GM19025 (cell line): ENCODE results near the gene DIPK1A.
"Not testable (repeated sequence)": the region's sequence is repeated elsewhere in the genome, so short reads cannot be mapped to it uniquely, and the experiment has no call there.

Experiments
- ATAC-seq: cut with Tn5 transposase; IDR thresholded peaks from one replicate; pipeline ENCODE4 v1.9.1; 2021; ENCODE audit warnings: mild to moderate bottlenecking, low read depth, moderate library complexity; ENCODE audit not compliant: unreplicated experiment

The DIPK1A gene

DNA sequence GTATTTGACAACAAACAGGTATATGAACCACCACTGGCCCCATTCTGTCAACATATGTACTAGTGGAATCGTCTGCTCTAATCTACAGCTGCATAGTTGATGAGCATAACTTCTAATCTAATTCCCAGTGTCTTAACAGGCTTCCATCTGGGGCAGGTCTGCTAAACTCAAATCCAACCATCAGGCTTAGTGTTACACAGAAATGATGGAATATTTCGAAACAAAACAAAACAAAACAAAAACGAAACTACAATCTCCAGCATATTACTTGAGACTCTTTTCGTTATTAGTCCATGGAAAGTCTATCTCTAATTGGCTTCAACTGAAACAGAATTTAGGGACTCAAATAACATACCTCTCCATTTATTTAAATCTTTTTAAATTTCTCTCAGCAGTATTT lies 37.6 kb downstream of the DIPK1A start:
- ATAC-seq, result no peak

DNA sequence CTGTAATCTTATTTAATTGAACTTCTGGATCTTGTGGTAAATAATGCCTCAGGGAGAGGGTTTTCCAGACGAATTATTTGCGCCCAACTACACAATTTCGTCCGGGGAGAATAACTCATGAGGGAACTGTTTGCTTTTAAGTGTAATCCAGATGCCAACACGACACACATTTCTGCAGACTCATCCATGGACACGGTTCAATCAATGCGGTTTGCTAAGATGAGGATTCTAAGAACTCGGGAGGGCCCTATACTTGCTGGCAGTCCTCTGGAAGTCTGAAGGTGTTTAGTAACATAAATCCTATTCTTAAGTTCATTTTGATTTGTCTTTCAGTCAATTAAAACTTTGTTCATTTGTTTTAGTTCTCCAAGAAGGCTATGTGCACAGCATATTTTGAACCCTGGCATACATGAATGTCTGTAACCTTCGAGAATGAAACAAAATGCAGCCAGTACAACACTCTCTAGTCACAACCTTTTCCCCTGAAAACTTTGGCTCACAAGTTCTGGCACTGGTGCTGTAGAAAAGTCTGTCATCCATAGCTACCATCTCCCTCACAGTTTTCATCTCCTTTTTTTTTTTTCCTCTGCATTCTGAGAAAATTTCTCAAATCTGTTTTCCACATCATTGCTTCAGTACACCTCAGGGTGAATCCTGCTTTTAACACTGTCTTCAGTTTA lies 38.8 kb downstream of the DIPK1A start:
- no peak for ATAC-seq

- no peak for ATAC-seq
Measured at GRCh38 chr1:92921031-92922023, 39.9 kb downstream of the DIPK1A start.

- no peak for ATAC-seq
Measured at GRCh38 chr1:92916899-92917298, 44.4 kb downstream of the DIPK1A start.

- ATAC-seq, result no peak
Measured at GRCh38 chr1:92915547-92915946, 45.7 kb downstream of the DIPK1A start.

DNA sequence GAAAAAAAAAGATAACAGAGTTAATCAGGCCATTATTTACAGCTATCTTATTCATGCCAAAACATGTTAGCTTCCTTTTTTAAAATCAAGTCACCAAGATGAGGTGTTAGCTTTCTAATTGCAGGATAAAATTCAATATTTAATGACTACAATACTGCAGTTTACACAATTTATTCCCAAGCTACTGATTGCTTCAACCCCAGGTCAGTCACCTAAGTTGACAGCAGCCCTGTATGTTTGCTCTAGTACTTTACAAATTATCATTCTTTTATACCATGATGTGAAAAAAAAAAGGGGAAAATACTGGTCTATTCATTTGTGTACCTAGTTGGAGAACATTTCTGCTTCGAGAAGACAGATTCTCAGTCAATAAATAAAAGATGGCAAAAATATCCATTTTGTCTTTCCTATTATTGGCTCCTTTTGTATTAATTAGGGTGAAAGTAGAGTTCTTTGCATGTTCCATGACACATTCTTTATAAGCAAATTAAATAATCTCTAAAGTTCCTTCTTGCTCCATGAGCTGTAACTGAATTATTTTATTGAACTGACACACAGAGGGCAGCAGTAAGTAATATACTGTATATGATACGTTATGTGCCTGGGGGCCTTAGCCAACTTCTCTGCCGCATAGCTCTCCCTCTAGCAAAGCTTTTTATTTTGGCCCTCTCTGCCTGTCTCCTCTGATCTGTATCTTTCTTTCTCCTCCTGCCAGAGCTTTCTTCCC lies 48.0 kb downstream of the DIPK1A start:
- ATAC-seq, result no peak

- no peak for ATAC-seq
Measured at GRCh38 chr1:92910081-92910480, 51.2 kb downstream of the DIPK1A start.

GRCh38 chr1:92909321-92909720 lies 51.9 kb downstream of the DIPK1A start:
- no peak for ATAC-seq

DNA sequence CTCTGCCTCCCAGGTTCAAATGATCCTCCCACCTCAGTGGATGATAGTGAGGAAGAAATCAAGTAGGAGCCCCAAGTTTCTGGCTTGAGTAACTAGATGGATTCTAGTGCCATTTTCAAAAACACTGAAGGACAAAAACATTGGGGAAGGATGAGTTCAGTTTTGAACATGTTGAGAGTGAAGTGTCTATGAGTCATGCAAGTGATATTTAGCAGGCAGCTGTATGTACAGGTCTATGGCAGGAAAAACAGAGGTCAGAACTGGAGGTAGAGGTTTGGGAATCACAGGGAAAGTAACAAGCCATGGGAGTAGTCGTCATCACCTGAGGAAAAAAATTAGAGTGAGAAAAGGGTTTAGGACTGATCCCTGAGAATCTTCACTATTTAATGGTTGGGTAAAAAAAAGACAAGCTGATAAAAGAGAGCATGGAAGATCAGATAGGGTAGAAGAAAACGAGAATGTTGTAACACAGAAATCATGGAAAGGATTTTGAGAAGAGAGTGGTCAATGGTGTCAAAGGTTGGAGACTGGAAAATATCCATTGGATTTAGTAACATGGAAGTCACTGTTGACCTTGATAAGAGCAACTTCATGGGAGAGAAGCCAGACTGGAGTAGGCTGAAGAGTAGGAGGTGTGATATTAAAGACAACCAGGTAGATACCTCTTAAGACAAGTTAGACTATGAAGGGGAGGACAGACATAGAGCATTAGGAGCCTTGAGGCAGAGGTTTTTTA lies 53.1 kb downstream of the DIPK1A start:
- ATAC-seq, result no peak

- no peak for ATAC-seq
Measured at GRCh38 chr1:92903765-92904164, 57.5 kb downstream of the DIPK1A start.

GRCh38 chr1:92902406-92902744 lies 58.9 kb downstream of the DIPK1A start:
- no peak for ATAC-seq

DNA sequence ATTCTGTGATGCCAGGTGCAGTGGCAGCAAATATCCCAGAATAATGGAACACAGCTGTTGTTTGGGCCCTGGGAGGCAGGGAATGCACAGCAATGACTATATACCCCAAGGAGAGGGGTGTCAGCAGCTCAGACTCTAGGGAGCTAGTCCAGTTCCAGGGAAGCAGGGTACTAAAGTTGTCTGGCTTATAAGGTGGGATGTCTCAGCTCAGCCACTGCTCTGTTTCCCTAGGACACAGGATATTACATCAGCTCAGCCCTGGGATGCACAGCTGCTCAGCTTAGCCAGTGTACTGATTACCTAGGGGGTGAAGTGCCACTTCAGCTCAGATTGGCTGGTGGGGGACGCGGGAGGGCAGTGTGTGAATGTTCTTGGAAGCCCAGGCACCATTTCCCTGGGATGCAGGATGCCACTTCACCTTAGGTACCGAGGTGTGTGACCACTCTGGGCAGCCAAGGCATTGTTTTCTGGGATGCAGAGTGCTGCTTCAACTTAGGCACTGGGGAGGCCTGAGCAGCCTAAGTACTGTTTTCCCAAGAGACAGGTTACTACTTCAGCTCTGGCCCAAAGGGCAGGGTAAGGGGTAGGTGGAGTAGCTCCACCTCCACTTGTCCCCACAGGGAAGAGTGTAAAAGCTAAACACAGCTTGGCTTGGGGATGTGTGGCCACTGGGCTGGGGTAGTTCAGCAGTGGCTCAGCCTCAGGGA lies 59.4 kb downstream of the DIPK1A start:
- ATAC-seq, result no peak

DNA sequence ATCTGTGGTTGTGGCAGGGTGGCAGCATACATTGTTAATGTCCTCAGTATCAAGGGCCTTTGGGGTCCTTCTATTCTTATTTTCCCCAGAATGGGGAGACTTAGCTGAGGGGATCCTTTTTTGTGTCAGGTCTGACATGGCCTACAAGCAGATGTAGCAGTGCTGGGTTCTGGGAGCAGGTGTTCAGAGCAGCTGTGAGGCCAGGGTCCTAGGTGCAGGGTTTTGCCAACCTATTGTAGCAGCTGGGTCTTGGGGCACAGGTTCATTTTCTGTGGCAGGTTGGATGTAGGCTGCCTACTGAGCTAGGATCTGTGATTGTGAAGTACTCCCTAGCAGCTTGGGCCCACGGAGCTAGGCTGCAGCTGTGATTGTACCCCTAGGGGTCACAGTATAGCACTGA lies 60.1 kb downstream of the DIPK1A start:
- no peak for ATAC-seq

DNA sequence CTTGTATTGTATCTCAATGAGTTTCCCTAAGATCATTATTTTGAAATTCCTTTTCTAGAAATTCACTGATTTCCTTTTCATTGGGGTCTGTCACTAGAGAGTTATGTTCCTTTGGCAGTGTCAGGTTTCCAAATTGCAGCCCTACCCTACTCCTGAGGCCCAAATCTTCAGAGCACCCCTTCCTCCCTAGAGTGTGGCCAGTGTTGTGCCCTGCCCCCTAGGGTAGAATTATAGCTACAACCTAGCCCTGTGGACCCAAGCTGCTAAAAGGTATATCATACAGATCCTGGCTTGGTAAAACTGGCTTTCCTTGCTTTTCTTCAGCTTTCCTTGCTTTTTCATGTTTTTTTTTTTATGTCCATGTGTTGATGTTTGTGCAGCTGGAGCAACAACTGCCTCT lies 60.7 kb downstream of the DIPK1A start:
- no peak for ATAC-seq

GRCh38 chr1:92899780-92900179 lies 61.5 kb downstream of the DIPK1A start:
- ATAC-seq, result no peak

DNA sequence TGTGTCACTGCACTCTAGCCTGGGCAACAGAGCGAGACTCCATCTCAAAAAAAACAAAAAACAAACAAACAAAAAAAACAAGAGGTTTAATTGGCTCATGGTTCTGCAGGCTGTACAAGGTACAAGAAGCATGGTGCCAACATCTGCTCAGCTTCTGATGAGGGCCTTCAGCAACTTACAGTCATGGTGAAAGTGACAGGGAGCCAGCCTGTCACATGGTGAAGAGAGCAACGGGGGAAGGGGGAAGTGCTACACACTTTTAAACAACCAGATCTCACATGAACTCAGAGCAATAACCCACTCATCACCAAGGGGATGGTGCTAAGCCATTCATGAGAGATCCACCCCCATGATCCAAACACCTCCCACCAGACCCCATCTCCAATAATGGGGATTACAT lies 63.2 kb downstream of the DIPK1A start:
- not testable (repeated sequence) for ATAC-seq

DNA sequence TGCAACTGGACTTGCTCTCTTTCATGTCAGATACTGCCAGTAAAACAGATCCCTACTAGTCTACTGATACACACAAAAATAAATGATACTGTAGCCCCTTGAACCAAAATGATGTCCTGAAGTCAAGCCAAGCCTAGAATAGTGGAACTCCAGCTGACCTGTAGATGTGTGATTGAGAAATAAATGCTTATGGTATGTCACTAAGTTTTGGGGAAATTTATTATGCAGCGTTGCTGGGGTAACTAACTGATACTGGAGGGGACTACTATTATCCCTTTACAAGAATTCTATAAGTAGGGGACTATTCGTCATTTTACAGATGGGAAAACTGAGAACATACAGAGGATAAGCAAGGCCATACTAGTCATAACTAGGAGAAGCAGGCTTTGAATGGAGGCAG lies 73.8 kb downstream of the DIPK1A start:
- no peak for ATAC-seq

- no peak for ATAC-seq
Measured at GRCh38 chr1:92886886-92887419, 74.3 kb downstream of the DIPK1A start.

DNA sequence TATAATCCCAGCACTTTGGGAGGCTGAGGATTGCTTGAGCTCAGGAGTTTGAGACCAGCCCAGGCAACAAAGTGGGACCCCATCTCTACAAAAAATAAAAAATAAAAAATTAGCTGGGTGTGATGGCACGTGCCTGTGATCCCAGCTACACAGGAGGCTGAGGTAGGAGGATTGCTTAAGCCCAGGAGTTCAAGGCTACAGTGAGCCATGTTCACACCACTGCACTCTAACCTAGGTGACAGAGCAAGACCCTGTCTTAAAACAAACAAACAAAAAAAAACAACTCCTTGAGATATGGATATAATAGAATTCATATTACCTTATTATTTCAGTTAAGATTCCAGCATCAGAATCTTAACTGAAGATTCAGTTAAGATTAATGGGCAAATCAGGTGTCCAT lies 77.1 kb downstream of the DIPK1A start:
- ATAC-seq, result no peak

GRCh38 chr1:92883297-92883696 lies 78.0 kb downstream of the DIPK1A start:
- no peak for ATAC-seq
